Measurements from ENCODE around the gene VPS39. TPM values are rescaled to one million over a fixed set of nuclear protein-coding genes. Genes with fewer than 3 reads are reported as not detected.

VPS39 gene
- polyA plus RNA-seq, 2 of the 4 experiments (the other 2 are of a cell fraction) = 18.3 to 33.3 TPM

- no peak for TF ChIP-seq REST (IDR thresholded peaks at IDR 0.05)
- no peak for TF ChIP-seq EHF (CRISPR knock-in tag; IDR thresholded peaks at IDR 0.05)
These were observed 8.1 kb upstream of the VPS39 start (continued) for GRCh38 chr15:42215913-42216829.

GRCh38 chr15:42214600-42214999 lies 6.5 kb upstream of the VPS39 start:
- Histone ChIP-seq H3K4me2 (no peak overlapping the region), H3K27ac (no peak overlapping the region), H3K4me3 (no peak overlapping the region), H3K4me1 (no peaks in the 10 kb centered on the region), H3K9me3 (no peaks in the 10 kb centered on the region)
- ATAC-seq = no peak
- no peak for TF ChIP-seq CHD4 (IDR thresholded peaks at IDR 0.05; ENCODE audit: borderline replicate concordance)
- no peak for TF ChIP-seq HEYL (CRISPR knock-in tag; IDR thresholded peaks at IDR 0.05)
- TF ChIP-seq ELK1 (IDR thresholded peaks at IDR 0.05; ENCODE audit: low read depth, low read length) = no peak
- no peak for TF ChIP-seq USF2 (IDR thresholded peaks at IDR 0.05)
- no peak for TF ChIP-seq EHF (CRISPR knock-in tag; IDR thresholded peaks at IDR 0.05)
- TF ChIP-seq CEBPB (IDR thresholded peaks at IDR 0.05) = no peak
- TF ChIP-seq RAD21 (conservative IDR thresholded peaks at IDR 0.05 in 1 of 2, IDR thresholded peaks at IDR 0.05 in 1 of 2) = no peak
- no peak for TF ChIP-seq ZSCAN20 (CRISPR knock-in tag; IDR thresholded peaks at IDR 0.05)
- TF ChIP-seq ZC3H11A (IDR thresholded peaks at IDR 0.05) = no peak
- no peak for TF ChIP-seq FOSB (CRISPR knock-in tag; IDR thresholded peaks at IDR 0.05)
- TF ChIP-seq GATA3 (IDR thresholded peaks at IDR 0.05; ENCODE audit: borderline replicate concordance) = no peak
- TF ChIP-seq NPAS2 (CRISPR knock-in tag; IDR thresholded peaks at IDR 0.05; ENCODE audit: borderline replicate concordance) = no peak
- TF ChIP-seq PBX3 (IDR thresholded peaks at IDR 0.05) = no peak
- no peak for TF ChIP-seq BHLHE40 (IDR thresholded peaks at IDR 0.05; ENCODE audit: low read depth, low read length)
- no peak for TF ChIP-seq ATOH8 (CRISPR knock-in tag; IDR thresholded peaks at IDR 0.05; ENCODE audit: low read depth)
- no peak for TF ChIP-seq PHF8 (IDR thresholded peaks at IDR 0.05; ENCODE audit: borderline replicate concordance, low read depth)
- DNase-seq (ENCODE audit: low read depth in 1 of 2, low spot score in 1 of 2) = no peak
- WGBS (ENCODE audit: missing lambda C conversion rate) = 96% methylated on average over 1 of the region's 1 CpG
- ChIA-PET POLR2A (no interaction called here), CTCF (no interaction called here)
- FAIRE-seq = no peak
